HG03571 (cell line): ENCODE results near the gene ANTXRL.
A peak's percentile ranks its signal among the peaks of the same experiment; 100 is the strongest.
"Not testable (repeated sequence)": the region's sequence is repeated elsewhere in the genome, so short reads cannot be mapped to it uniquely, and the experiment has no call there.

Experiments used
- ATAC-seq: cut with Tn5 transposase; IDR thresholded peaks from one replicate; pipeline ENCODE4 v1.9.1; 2021; ENCODE audit not compliant: unreplicated experiment

Gene ANTXRL

GRCh38 chr10:46272863-46273415, 13.9 kb upstream of the ANTXRL start:
- no peak for ATAC-seq

GRCh38 chr10:46273506-46274477, 13.0 kb upstream of the ANTXRL start:
- ATAC-seq: no peak

- ATAC-seq: no peak
Measured at GRCh38 chr10:46277840-46278239, 9.0 kb upstream of the ANTXRL start.

- not testable (repeated sequence) for ATAC-seq
Measured at GRCh38 chr10:46282421-46282831, 4.4 kb upstream of the ANTXRL start.

- ATAC-seq: no peak
Measured at GRCh38 chr10:46282842-46283574, 3.8 kb upstream of the ANTXRL start.

- ATAC-seq: no peak
Measured at GRCh38 chr10:46283580-46284285, 3.1 kb upstream of the ANTXRL start.

GRCh38 chr10:46284286-46285229, 2.2 kb upstream of the ANTXRL start:
- peak; percentile 96 for ATAC-seq

GRCh38 chr10:46285300-46285699, 1.5 kb upstream of the ANTXRL start:
- no peak for ATAC-seq

GRCh38 chr10:46285966-46286620, 704 bp upstream of the ANTXRL start:
- no peak for ATAC-seq

- no peak for ATAC-seq
Measured at GRCh38 chr10:46287846-46288477, 1.2 kb downstream of the ANTXRL start.

GRCh38 chr10:46288601-46289206, 1.9 kb downstream of the ANTXRL start:
- no peak for ATAC-seq

GRCh38 chr10:46289209-46289810, 2.5 kb downstream of the ANTXRL start:
- ATAC-seq: no peak

GRCh38 chr10:46290101-46290886, 3.5 kb downstream of the ANTXRL start:
- no peak for ATAC-seq

GRCh38 chr10:46291817-46292572, 5.2 kb downstream of the ANTXRL start:
- ATAC-seq: no peak

- ATAC-seq: no peak
Measured at GRCh38 chr10:46292573-46293023, 5.8 kb downstream of the ANTXRL start.

- ATAC-seq: no peak
Measured at GRCh38 chr10:46293228-46293627, 6.4 kb downstream of the ANTXRL start.
